Fibroblast of lung (primary cell): ENCODE data around the gene GCG. TPM values are rescaled to one million over a fixed set of nuclear protein-coding genes. Genes with fewer than 3 reads are reported as not detected.

Source experiments
- DNase-seq, 2 donors: peaks; one replicate each; pipeline versions ENCODE4 v3.0.0 to v3.0.0-alpha.2; 2010; ENCODE audit warnings: low read depth in 2 of 2
- H2AFZ ChIP-seq: 2 replicates; pipeline ENCODE4 v1.5.1; 2012; ENCODE audit warnings: low read length, control low read depth, inconsistent platforms
- H3K27ac ChIP-seq: 2 replicates; pipeline ENCODE4 v1.5.1; 2011; ENCODE audit warnings: low read length, control low read depth; ENCODE audit not compliant: insufficient read depth
- H3K27me3 ChIP-seq: 2 replicates; pipeline ENCODE4 v1.5.1; 2011; ENCODE audit warnings: mild to moderate bottlenecking, low read length; ENCODE audit not compliant: control insufficient read depth, insufficient read depth
- H3K36me3 ChIP-seq: 2 replicates; pipeline ENCODE4 v1.5.1; 2011; ENCODE audit warnings: low read length; ENCODE audit not compliant: control insufficient read depth, insufficient read depth
- H3K4me1 ChIP-seq: 2 replicates; pipeline ENCODE4 v1.5.1; 2011; ENCODE audit warnings: low read length; ENCODE audit not compliant: control insufficient read depth, insufficient read depth; ENCODE audit errors: extremely low read depth
- H3K4me2 ChIP-seq: 2 replicates; pipeline ENCODE4 v1.5.1; 2011; ENCODE audit warnings: low read length, control low read depth; ENCODE audit not compliant: insufficient read depth; ENCODE audit errors: extremely low read depth
- H3K4me3 ChIP-seq, 4 experiments: fragments of 200-600 bp in 1 of 4; sonication (generic) in 1 of 4; replicated peaks in 1 of 4; 2 replicates each; pipeline ENCODE4 v1.5.1; 2011 to 2016; ENCODE audit warnings: low read length in 4 of 4, low read depth in 3 of 4, mild to moderate bottlenecking in 3 of 4, control low read depth in 2 of 4, inconsistent platforms in 1 of 4, mixed read lengths in 1 of 4; ENCODE audit not compliant: insufficient read depth in 1 of 4; ENCODE audit errors: control extremely low read depth in 1 of 4
- H3K79me2 ChIP-seq: 2 replicates; pipeline ENCODE4 v1.5.1; 2012; ENCODE audit warnings: mild to moderate bottlenecking, low read length, inconsistent platforms; ENCODE audit not compliant: control insufficient read depth, insufficient read depth
- H3K9ac ChIP-seq: 2 replicates; pipeline ENCODE4 v1.5.1; 2011; ENCODE audit warnings: mild to moderate bottlenecking, low read length, control low read depth; ENCODE audit not compliant: insufficient read depth
- H3K9me3 ChIP-seq: 2 replicates; pipeline ENCODE4 v1.5.1; 2012; ENCODE audit warnings: low read depth, low read length; ENCODE audit not compliant: control insufficient read depth, insufficient read depth
- H4K20me1 ChIP-seq: 2 replicates; pipeline ENCODE4 v1.5.1; 2011; ENCODE audit warnings: low read length; ENCODE audit not compliant: control insufficient read depth, insufficient read depth; ENCODE audit errors: extremely low read depth
- EZH2 ChIP-seq: IDR thresholded peaks from 2 replicates; pipeline ENCODE4 v1.5.1; 2012; ENCODE audit warnings: low read length, control low read depth, mild to moderate bottlenecking; ENCODE audit errors: missing control alignments
- polyA plus RNA-seq, 2 donors: library from polyadenylated mRNA; depleted of rRNA in 1 of 2; stranded (reverse) in 1 of 2; unstranded in 1 of 2; fragments of >200 nt; gene quantifications; 2 replicates each; pipeline ENCODE4 v1.2.1, GENCODE V29; 2011 to 2012; ENCODE audit warnings: missing spikeins in 1 of 2
- total RNA-seq: library from RNA; depleted of rRNA; stranded (reverse); fragments of >200 nt; gene quantifications from 2 replicates; pipeline ENCODE4 v1.2.1, GENCODE V29; 2014
- TF ChIP-seq, protein P1 (sequence below), 2 donors: IDR thresholded peaks in 1 of 2; conservative IDR thresholded peaks in 1 of 2; 1 replicate in 1 of 2; 2 replicates in 1 of 2; pipeline ENCODE4 v1.5.1; 2011 to 2012; ENCODE audit warnings: low read length in 2 of 2, control low read depth in 1 of 2, inconsistent platforms in 1 of 2, low read depth in 1 of 2, mild to moderate bottlenecking in 1 of 2

GCG gene
- total and polyA plus RNA-seq, 2 donors (not counting 1 experiment from before 2014, with no cell fraction given) = not detected

DNA sequence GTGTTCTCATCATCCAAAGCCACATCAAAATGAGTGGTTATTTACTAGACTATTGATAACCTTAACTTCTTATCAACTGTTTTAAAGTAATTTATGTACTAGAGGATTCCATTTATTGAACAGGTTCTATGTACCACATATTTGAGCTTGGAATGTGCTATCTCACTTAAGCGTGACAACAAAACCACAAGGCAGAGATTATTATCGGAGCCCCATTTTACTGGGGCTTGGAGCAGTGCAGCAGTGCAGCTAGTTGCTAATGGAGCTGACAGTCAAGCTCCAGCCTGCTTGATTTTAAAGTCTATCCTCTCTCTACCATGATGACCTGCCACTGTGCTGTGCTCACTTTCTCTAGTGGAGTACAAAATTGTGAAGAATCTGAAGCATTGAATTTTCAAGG, 24.6 kb downstream of the GCG start:
- Histone ChIP-seq H3K9ac (no peak overlapping the region), H3K9me3 (no peaks in the 10 kb centered on the region), H3K36me3 (no peaks in the 10 kb centered on the region), H3K4me2 (no peak overlapping the region), H3K27me3 (no peaks in the 10 kb centered on the region), H3K27ac (no peak overlapping the region), H4K20me1 (no peaks in the 10 kb centered on the region), H3K4me3 (no peak overlapping the region), H3K79me2 (no peaks in the 10 kb centered on the region), H2AFZ (no peak overlapping the region), H3K4me1 (no peaks in the 10 kb centered on the region)
- peak in 1 of 2 donors; percentile 24 for DNase-seq
- TF ChIP-seq EZH2 = no peak
- TF ChIP-seq, protein P1, sequence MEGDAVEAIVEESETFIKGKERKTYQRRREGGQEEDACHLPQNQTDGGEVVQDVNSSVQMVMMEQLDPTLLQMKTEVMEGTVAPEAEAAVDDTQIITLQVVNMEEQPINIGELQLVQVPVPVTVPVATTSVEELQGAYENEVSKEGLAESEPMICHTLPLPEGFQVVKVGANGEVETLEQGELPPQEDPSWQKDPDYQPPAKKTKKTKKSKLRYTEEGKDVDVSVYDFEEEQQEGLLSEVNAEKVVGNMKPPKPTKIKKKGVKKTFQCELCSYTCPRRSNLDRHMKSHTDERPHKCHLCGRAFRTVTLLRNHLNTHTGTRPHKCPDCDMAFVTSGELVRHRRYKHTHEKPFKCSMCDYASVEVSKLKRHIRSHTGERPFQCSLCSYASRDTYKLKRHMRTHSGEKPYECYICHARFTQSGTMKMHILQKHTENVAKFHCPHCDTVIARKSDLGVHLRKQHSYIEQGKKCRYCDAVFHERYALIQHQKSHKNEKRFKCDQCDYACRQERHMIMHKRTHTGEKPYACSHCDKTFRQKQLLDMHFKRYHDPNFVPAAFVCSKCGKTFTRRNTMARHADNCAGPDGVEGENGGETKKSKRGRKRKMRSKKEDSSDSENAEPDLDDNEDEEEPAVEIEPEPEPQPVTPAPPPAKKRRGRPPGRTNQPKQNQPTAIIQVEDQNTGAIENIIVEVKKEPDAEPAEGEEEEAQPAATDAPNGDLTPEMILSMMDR (conservative IDR thresholded peaks at IDR 0.05 in 1 of 2, IDR thresholded peaks at IDR 0.05 in 1 of 2; ENCODE audit: low read depth in 1 of 2, low read length in 2 of 2) = no peak

DNA sequence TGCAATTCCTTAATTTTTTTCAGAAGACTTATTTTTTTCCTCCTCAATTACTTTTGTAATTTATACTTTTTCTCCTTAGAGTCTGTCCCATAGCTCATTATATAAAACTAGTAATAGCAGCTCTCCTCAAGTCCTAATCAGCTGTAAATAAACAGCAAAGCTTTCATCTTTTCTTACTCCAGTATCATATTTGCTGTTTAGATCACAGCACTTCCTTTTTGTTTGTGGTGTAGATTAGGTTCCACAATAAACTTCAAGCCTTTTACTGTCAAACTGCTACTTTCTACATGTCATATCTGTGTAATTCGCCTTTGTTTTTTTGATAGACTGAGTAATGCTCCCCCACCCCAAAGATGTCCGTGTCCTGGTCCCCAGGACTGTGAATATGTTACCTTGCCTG, 25.5 kb downstream of the GCG start:
- Histone ChIP-seq H3K79me2 (no peaks in the 10 kb centered on the region), H3K36me3 (no peaks in the 10 kb centered on the region), H3K4me1 (no peaks in the 10 kb centered on the region), H3K4me2 (no peak overlapping the region), H2AFZ (no peak overlapping the region), H3K27me3 (no peaks in the 10 kb centered on the region), H3K27ac (no peak overlapping the region), H3K9ac (no peak overlapping the region), H3K4me3 (no peak overlapping the region), H3K9me3 (no peaks in the 10 kb centered on the region), H4K20me1 (no peaks in the 10 kb centered on the region)
- TF ChIP-seq, protein P1 (conservative IDR thresholded peaks at IDR 0.05 in 1 of 2, IDR thresholded peaks at IDR 0.05 in 1 of 2; ENCODE audit: low read depth in 1 of 2, low read length in 2 of 2) = no peak
- no peak for TF ChIP-seq EZH2
- DNase-seq = no peak

DNA sequence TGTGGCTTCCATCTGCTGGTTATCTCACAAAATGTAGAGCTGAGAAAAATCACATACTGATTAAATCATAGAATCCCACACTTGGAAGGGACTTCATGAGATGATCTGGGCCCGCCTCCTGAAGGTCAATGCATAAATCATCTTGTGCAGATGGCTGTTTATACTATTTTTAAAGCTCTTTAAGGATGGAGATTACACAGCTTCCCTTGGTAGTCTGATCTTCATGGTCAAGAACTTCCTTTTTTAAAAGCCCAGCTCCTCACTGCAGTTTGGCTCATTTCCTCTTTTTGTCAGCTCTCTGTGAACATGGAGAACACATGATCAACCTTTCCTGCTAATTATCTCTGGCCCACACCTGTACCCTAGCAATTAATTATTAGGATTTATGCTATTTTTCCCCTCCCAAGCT, 25.9 kb downstream of the GCG start:
- H3K4me3 ChIP-seq = no peak overlapping the region
- no peak overlapping the region for H3K9ac ChIP-seq
- H2AFZ ChIP-seq = no peak overlapping the region
- H3K4me2 ChIP-seq = no peak overlapping the region
- no peaks in the 10 kb centered on the region for H3K79me2 ChIP-seq
- H4K20me1 ChIP-seq = no peaks in the 10 kb centered on the region
- TF ChIP-seq, protein P1 (conservative IDR thresholded peaks at IDR 0.05 in 1 of 2, IDR thresholded peaks at IDR 0.05 in 1 of 2; ENCODE audit: low read depth in 1 of 2, low read length in 2 of 2) = no peak
- TF ChIP-seq EZH2 = no peak
- H3K4me1 ChIP-seq = no peaks in the 10 kb centered on the region
- no peaks in the 10 kb centered on the region for H3K9me3 ChIP-seq
- DNase-seq = peak in 1 of 2 donors; percentile 45
- H3K27ac ChIP-seq = no peak overlapping the region
- H3K36me3 ChIP-seq = no peaks in the 10 kb centered on the region
- H3K27me3 ChIP-seq = no peaks in the 10 kb centered on the region
